OCI-M1 (cell line): Measurements from ENCODE around the gene THBS3.

Experiments
- DNase-seq: peaks from one replicate; lab custom pipeline; 2025; lab: John Stamatoyannopoulos, UW

THBS3 gene

GRCh38 chr1:155187456-155187891, 20.2 kb downstream of the THBS3 start:
- no peak for DNase-seq

DNA sequence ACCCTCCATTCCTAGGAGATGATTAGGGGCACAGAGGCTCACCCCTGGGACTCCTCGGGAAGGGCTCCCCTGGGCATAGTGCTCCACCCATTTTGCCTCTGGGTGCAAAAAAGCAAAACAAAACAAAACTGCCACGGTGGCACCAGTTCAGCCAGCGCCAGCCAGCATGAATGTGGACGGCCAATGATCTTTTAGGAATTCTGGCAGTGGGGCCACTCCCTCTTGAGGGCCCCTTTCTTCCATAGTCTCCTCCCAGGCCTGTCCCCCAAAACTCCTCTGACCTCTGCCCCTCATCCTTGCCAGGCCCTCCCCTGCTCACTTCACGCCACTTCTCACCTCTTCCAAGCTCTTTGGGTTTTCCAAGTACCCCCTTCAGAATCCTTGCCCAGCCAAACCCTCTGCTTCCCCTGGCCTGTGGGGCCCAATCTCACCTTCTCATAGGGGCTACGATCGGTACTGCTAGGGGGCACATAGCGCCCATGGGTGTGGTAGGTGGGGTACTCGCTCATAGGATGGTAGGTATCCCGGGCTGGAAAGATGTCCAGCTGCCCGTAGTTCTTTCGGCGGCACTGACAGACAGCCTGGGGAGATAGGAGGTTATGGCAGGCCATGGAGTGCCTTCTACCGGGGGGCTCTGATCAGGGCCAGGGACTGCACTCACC, 20.8 kb downstream of the THBS3 start:
- no peak for DNase-seq

DNA sequence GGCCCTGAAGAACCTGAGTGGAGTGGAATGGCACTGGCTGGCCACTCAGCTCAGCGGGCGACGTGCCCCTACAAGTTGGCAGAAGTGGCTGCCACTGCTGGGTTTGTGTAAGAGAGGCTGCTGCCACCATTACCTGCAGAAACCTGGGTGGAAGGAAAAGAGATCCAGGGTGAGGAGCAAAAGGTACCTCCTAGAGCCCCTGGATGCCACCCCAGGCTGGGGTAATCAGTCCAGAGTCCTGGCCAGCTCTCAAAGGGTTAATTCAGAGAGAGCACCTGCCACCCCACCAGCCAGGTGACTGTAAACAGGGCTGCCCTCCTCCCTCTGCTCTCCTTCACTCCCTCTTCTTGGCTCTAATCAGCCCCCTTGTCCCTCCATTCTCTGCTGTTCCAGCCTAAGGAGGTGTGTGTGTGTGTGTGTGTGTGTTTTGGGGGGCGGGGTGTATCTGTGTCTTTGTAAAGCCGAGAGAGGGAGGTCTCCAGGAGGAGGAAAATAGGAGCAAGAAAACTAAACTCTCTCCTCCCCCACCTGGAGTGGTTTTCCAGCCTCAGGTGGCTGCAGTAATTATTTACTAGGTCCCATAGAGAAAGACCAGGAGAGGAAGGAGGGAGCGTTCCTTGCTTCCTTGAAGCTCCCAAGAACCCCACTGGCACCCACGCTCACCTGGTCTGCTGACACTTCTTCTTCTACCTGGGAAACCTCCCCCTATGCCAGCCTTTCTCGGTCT, 21.5 kb downstream of the THBS3 start:
- DNase-seq: no peak

GRCh38 chr1:155185783-155186066, 22.0 kb downstream of the THBS3 start:
- DNase-seq: no peak

DNA sequence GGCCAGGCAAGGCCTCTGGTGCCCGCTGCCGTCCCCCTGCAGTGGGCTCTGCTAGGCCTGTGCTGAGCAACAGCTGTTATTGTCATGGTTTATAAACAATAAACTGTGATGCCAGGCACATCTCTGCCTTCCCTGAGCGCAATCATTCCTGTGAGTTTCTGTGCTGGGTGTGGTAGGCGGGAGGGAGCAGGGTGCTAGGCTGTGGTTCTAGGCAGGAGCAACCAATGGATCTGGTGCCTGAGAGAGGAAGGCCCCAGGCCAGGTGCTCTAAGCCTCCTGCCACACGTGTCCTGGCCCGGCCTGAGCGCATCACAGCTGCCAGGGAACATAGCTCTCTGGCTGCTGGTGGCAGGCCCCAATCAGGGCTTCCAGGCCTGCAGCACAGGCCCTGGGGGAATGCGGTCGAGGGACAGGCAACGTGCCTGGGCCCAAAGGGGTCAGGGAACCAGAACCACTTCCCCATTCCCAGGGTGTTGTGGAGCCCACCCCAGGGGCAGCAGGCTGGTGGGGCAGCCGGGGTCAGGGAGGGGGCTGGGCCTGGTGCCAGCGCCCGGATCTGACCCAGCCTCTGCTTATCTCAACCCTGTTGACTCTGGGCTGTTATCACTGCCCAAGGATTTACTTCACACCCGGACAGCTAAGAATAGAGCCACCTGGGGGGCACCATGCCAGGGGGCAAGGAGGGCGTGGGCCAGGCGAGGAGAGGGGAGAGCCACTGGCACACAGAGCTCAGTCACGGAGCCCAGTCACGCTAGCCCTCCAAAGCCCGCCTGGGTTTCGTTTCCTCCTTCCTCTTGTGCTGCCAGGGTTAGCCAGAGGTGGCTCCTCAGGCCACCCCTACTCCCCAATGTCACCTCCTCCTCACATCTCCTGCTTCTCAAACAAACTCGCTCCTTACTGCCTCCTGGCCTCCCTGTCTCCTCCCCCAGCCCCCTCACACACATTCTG, 22.6 kb downstream of the THBS3 start:
- DNase-seq: peak; percentile 67

GRCh38 chr1:155184351-155184811, 23.3 kb downstream of the THBS3 start:
- no peak for DNase-seq

GRCh38 chr1:155183775-155184221, 23.9 kb downstream of the THBS3 start:
- no peak for DNase-seq

- no peak for DNase-seq
These were observed 25.6 kb downstream of the THBS3 start for GRCh38 chr1:155182052-155182550.

- no peak for DNase-seq
These were observed 26.2 kb downstream of the THBS3 start for GRCh38 chr1:155181371-155182051.

DNA sequence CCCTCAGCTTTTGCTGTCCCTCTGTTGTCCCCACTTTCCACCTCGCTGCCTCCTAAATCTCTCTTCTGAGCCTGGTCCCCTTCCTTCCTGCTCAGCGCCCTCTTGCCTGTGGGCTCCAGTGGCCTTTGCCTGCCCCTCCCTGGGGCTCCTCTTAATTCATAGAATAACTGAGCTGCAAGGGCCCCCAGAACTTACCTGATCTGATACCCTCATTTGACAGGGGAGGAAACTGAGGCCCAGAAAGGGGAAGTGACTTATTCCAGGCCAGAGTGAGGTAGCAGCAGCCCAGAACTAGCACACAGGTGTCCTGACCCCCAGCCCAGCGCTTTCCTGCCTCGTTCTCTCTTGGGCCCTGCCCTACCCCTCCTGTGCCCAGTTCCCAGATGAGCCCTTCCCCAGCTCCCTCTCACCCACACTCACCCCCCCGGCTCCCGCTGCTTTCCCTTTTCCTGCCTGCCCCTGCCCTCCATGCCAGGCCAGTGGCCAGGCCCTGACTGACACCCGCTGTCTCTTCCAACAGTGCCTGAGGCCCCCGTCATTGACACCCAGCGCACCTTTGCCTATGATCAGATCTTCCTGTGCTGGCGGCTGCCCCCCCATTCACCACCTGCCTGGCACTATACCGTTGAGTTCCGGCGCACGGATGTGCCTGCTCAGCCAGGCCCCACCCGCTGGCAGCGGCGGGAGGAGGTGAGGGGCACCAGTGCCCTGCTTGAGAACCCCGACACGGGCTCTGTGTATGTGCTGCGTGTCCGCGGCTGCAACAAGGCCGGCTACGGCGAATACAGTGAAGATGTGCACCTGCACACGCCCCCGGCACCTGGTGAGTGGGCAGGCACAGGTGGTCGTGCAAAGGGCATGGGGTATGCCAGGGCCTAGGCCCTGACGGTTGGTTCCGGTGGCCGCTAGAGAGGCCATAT, 28.3 kb downstream of the THBS3 start:
- no peak for DNase-seq

- DNase-seq: no peak
These were observed 29.1 kb downstream of the THBS3 start for GRCh38 chr1:155178441-155179111.

- DNase-seq: no peak
These were observed 29.8 kb downstream of the THBS3 start for GRCh38 chr1:155177918-155178281.

GRCh38 chr1:155177192-155177917, 30.3 kb downstream of the THBS3 start:
- no peak for DNase-seq

- DNase-seq: peak; percentile 90
These were observed 31.1 kb downstream of the THBS3 start for GRCh38 chr1:155176544-155177071.

GRCh38 chr1:155175927-155176371, 31.7 kb downstream of the THBS3 start:
- DNase-seq: no peak

- no peak for DNase-seq
These were observed 32.3 kb downstream of the THBS3 start for GRCh38 chr1:155175281-155175926.

DNA sequence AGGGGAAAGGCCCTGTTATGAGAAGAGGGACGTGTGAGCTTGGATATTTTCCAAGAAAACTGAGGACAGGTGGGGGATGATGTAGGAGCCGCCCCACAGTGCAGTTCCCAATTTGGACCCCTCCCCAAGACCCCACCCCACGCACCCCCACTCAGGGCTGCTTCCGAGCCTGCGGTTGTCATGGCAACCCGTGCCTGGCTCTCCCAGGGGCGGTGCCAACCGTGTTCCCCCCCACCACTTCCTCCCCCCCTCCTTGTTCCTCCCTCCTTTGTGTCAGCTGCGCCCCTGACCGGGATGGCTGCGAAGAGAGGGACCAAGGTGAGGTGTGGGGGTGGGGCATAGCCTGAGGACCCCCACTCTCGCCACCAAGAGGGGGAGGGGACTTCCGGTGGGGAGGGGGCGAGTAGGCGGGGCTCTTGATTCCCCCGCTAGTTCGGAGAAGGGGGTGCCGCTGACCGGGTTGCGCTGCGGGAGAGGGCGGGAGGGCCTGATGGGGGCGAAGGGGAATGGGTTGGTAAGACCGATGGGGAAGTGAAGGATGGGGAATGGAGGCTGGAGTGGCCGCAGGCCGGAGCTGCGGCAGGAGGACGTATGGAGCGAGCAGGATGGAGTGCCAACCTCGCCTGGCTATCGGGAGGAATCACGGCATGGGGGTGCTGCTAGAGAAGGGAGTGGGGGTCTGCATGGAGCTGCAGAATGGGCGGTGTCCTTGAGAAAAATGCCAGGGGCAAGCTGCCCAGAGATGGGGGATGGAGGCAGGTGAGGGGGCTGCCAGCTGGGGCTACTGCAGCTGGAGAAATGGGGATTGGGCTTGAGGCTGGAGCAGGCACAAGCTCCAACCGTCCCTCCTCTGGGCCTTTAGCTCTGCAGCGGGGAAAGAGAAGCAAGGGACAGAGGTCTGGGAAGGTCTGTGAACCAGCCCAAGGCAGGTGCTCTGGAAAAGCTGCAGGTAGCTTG, 33.1 kb downstream of the THBS3 start:
- peak; percentile 38 for DNase-seq
